Endothelial cell of umbilical vein (primary cell): ENCODE data around the gene PRMT7.

Experiments
- CTCF ChIP-seq, 2 donors: IDR thresholded peaks; 1 replicate in 1 of 2; 2 replicates in 1 of 2; pipeline ENCODE4 v1.5.1; 2011; ENCODE audit warnings: low read length in 2 of 2, mild to moderate bottlenecking in 2 of 2, moderate library complexity in 2 of 2, control low read depth in 1 of 2, inconsistent platforms in 1 of 2, low read depth in 1 of 2; ENCODE audit not compliant: insufficient read depth in 1 of 2; ENCODE audit errors: extremely low read depth in 1 of 2
- EZH2 ChIP-seq: IDR thresholded peaks from 2 replicates; pipeline ENCODE4 v1.6.1; 2012; ENCODE audit warnings: borderline replicate concordance, low read depth, mild to moderate bottlenecking, moderate library complexity, low read length, inconsistent platforms; ENCODE audit not compliant: severe bottlenecking
- FOS ChIP-seq: IDR thresholded peaks from 2 replicates; pipeline ENCODE4 v1.6.1; 2011; ENCODE audit warnings: mild to moderate bottlenecking, low read length, moderate library complexity, borderline replicate concordance; ENCODE audit not compliant: insufficient read depth
- JUN ChIP-seq: IDR thresholded peaks from 2 replicates; pipeline ENCODE4 v1.6.1; 2011; ENCODE audit warnings: borderline replicate concordance, low read depth; ENCODE audit not compliant: insufficient read length, insufficient read depth
- MYC ChIP-seq: IDR thresholded peaks from one replicate; pipeline ENCODE4 v1.6.1; 2011; ENCODE audit warnings: mild to moderate bottlenecking, low read depth, low read length
- POLR2A ChIP-seq: IDR thresholded peaks from 2 replicates; pipeline ENCODE4 v1.6.1; 2012; ENCODE audit warnings: low read depth, mild to moderate bottlenecking, control low read depth, low read length
- POLR2AphosphoS5 ChIP-seq: IDR thresholded peaks from 2 replicates; pipeline ENCODE4 v1.6.1; 2012; ENCODE audit warnings: low read depth, mild to moderate bottlenecking, control low read depth, low read length, moderate library complexity; ENCODE audit not compliant: insufficient read depth
- TF ChIP-seq, protein P1 (sequence below): IDR thresholded peaks from 2 replicates; pipeline ENCODE4 v1.6.1; 2011; ENCODE audit not compliant: insufficient read depth, insufficient read length

- TF ChIP-seq JUN (no peak), POLR2A (no peak), CTCF (IDR thresholded peaks at IDR 0.05; ENCODE audit: extremely low read depth in 1 of 2, insufficient read depth in 1 of 2, low read depth in 1 of 2, low read length in 2 of 2) (no peak), POLR2AphosphoS5 (no peak), EZH2 (no peak), MYC (no peak), FOS (no peak)
- TF ChIP-seq, protein P1, sequence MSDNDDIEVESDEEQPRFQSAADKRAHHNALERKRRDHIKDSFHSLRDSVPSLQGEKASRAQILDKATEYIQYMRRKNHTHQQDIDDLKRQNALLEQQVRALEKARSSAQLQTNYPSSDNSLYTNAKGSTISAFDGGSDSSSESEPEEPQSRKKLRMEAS, result no peak
These were observed 73.0 kb downstream of the PRMT7 start for GRCh38 chr16:68383858-68384257.
